ENCODE measurements around the gene PACRG. TPM values are rescaled to one million over a fixed set of nuclear protein-coding genes. Genes with fewer than 3 reads are reported as not detected.

The PACRG gene
- total and polyA plus RNA-seq, 2 of the 13 experiments (the other 11 are each of a cell fraction or from before 2014, with no cell fraction given), result 0.13 TPM; not detected in 1

DNA sequence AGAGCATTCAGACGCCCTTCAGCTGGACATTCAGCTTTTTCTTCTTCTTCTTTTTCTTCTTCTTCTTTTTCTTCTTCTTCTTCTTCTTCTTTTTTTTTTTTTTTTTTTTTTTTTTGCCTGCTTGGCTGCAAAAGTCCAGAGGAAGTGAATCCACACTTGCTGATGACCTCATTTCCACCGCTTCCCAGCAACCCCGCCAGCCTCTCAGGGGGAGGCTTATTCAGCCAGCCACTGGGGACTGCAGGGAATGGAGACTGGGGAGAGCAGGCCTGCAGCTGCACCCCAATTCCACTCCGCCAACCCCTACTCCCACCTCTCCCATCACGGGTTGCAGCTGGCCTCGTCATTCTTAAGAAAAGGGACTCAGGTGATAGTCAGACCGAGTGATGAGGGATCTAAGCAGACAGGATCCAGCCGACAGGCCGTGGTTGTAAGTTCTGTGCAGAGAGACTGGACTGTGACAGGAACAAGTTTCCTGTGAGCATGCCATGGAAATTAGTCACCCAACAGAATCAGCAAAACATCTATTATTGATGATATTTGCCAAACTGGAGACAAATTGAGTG lies 627.7 kb downstream of the PACRG start (continued):
- peak; percentile 59; the same call in 1 of the 2 replicates for TF ChIP-seq ZBTB33 (CRISPR knock-in tag; IDR thresholded peaks at IDR 0.05)
- TF ChIP-seq ZNF337 (CRISPR knock-in tag; IDR thresholded peaks at IDR 0.05; ENCODE audit: borderline replicate concordance, low read depth), result no peak
- no peak for TF ChIP-seq ARNT2 (CRISPR knock-in tag; IDR thresholded peaks at IDR 0.05; ENCODE audit: low read depth)

GRCh38 chr6:163356324-163356723 lies 628.5 kb downstream of the PACRG start:
- no peaks in the 10 kb centered on the region for H3K79me2 ChIP-seq (ENCODE audit: insufficient read depth, low read length)
- H3K27me3 ChIP-seq (ENCODE audit: control insufficient read depth in 1 of 2, insufficient read depth in 2 of 2, low read length in 2 of 2), result peaks cover 0 to 32% of the 10 kb centered on the region in 2 experiments; a peak in 1 of 5 replicates
- H3K4me2 ChIP-seq (ENCODE audit: low read depth, low read length), result no peak overlapping the region
- ATAC-seq (peak; percentile 37), DNase-seq (ENCODE audit: low spot score) (no peak), FAIRE-seq (no peak)
- H3K4me1 ChIP-seq (ENCODE audit: insufficient read depth, low read length), result no peaks in the 10 kb centered on the region
- no peak overlapping the region for H2AFZ ChIP-seq (ENCODE audit: low read length)
- H3K27ac ChIP-seq (ENCODE audit: extremely low read length, insufficient read depth, low read length), result no peak overlapping the region
- no peaks in the 10 kb centered on the region for H4K20me1 ChIP-seq (ENCODE audit: insufficient read depth, low read length)
- ChIA-PET POLR2A (interaction anchor here (0.5 kb wide), 1 partner anchor 137 kb away, joined by 3 read pairs; no protein-coding TSS in a partner anchor), CTCF (ENCODE audit: low intra/inter-chr PET ratio, low total read pairs) (no interaction called here)
- H3K9ac ChIP-seq (ENCODE audit: insufficient read depth, low read depth, low read length), result no peak overlapping the region
- H3K36me3 ChIP-seq (replicated peaks in 1 of 2; ENCODE audit: control insufficient read depth in 1 of 2, insufficient read depth in 2 of 2, low read length in 2 of 2), result no peaks in the 10 kb centered on the region
- WGBS (ENCODE audit: low lambda C conversion rate), result 24% methylated on average over 6 of the region's 13 CpGs
- intact Hi-C loops (cut with micrococcal nuclease; ENCODE audit: unreplicated experiment), result no loop called here
- H3K4me3 ChIP-seq (replicated peaks in 1 of 3; ENCODE audit: insufficient read depth in 1 of 3, low read depth in 2 of 3, low read length in 3 of 3), result no peak overlapping the region
- in situ Hi-C loops (cut with HindIII; ENCODE audit: extremely low pct_ligation_motif_present, low pct_unique_long_range_greater_than_20kb), result no loop called here
- BruUV-seq (replicated peaks), result no TSS peak
- H3K9me3 ChIP-seq (ENCODE audit: low read length), result no peaks in the 10 kb centered on the region
- TF ChIP-seq, protein P1, sequence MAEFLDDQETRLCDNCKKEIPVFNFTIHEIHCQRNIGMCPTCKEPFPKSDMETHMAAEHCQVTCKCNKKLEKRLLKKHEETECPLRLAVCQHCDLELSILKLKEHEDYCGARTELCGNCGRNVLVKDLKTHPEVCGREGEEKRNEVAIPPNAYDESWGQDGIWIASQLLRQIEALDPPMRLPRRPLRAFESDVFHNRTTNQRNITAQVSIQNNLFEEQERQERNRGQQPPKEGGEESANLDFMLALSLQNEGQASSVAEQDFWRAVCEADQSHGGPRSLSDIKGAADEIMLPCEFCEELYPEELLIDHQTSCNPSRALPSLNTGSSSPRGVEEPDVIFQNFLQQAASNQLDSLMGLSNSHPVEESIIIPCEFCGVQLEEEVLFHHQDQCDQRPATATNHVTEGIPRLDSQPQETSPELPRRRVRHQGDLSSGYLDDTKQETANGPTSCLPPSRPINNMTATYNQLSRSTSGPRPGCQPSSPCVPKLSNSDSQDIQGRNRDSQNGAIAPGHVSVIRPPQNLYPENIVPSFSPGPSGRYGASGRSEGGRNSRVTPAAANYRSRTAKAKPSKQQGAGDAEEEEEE (CRISPR knock-in tag; IDR thresholded peaks at IDR 0.05; ENCODE audit: borderline replicate concordance), result no peak
- TF ChIP-seq KAT8 (CRISPR knock-in tag; IDR thresholded peaks at IDR 0.05) (no peak), ZNF629 (CRISPR knock-in tag; conservative IDR thresholded peaks at IDR 0.05) (no peak), ATF7 (IDR thresholded peaks at IDR 0.05) (no peak), ATF7 (CRISPR knock-in tag; IDR thresholded peaks at IDR 0.05) (no peak), CBX2 (IDR thresholded peaks at IDR 0.05; ENCODE audit: low read depth, low read length) (no peak), CBX2 (CRISPR knock-in tag; IDR thresholded peaks at IDR 0.05; ENCODE audit: low read depth) (no peak), PAWR (CRISPR knock-in tag; IDR thresholded peaks at IDR 0.05; ENCODE audit: borderline replicate concordance) (no peak), TOPORS (CRISPR knock-in tag; IDR thresholded peaks at IDR 0.05) (no peak), IKZF4 (CRISPR knock-in tag; IDR thresholded peaks at IDR 0.05; ENCODE audit: borderline replicate concordance, low read depth, not compliant biosample characterization) (no peak)
- TF ChIP-seq, protein P2, sequence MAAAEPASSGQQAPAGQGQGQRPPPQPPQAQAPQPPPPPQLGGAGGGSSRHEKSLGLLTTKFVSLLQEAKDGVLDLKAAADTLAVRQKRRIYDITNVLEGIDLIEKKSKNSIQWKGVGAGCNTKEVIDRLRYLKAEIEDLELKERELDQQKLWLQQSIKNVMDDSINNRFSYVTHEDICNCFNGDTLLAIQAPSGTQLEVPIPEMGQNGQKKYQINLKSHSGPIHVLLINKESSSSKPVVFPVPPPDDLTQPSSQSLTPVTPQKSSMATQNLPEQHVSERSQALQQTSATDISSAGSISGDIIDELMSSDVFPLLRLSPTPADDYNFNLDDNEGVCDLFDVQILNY (CRISPR knock-in tag; conservative IDR thresholded peaks at IDR 0.05), result no peak
- TF ChIP-seq, protein P3, sequence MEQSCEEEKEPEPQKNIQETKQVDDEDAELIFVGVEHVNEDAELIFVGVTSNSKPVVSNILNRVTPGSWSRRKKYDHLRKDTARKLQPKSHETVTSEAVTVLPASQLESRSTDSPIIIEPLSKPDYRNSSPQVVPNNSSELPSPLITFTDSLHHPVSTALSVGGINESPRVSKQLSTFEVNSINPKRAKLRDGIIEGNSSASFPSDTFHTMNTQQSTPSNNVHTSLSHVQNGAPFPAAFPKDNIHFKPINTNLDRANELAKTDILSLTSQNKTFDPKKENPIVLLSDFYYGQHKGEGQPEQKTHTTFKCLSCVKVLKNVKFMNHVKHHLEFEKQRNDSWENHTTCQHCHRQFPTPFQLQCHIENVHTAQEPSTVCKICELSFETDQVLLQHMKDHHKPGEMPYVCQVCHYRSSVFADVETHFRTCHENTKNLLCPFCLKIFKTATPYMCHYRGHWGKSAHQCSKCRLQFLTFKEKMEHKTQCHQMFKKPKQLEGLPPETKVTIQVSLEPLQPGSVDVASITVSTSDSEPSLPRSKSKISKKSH (CRISPR knock-in tag; IDR thresholded peaks at IDR 0.05; ENCODE audit: borderline replicate concordance), result no peak
- TF ChIP-seq, protein P4, sequence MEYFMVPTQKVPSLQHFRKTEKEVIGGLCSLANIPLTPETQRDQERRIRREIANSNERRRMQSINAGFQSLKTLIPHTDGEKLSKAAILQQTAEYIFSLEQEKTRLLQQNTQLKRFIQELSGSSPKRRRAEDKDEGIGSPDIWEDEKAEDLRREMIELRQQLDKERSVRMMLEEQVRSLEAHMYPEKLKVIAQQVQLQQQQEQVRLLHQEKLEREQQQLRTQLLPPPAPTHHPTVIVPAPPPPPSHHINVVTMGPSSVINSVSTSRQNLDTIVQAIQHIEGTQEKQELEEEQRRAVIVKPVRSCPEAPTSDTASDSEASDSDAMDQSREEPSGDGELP (IDR thresholded peaks at IDR 0.05; ENCODE audit: borderline replicate concordance, low read depth), result no peak
